Measurements from ENCODE around the gene KCTD15. TPM values are rescaled to one million over a fixed set of nuclear protein-coding genes. Genes with fewer than 3 reads are reported as not detected.

The KCTD15 gene
- polyA plus RNA-seq, 1 donor (not counting 4 experiments of a cell fraction or from before 2014, with no cell fraction given), result 16.2 TPM

- FAIRE-seq (no peak), DNase-seq (ENCODE audit: low read depth, low spot score) (no peak)
- no peak overlapping the region for H2AFZ ChIP-seq (ENCODE audit: control insufficient read depth, low read length)
- no peaks in the 10 kb centered on the region for H3K9me3 ChIP-seq (ENCODE audit: control insufficient read depth, low read depth, low read length)
- no peak overlapping the region for H3K27ac ChIP-seq (ENCODE audit: control insufficient read depth, insufficient read depth, low read length)
- no peak overlapping the region for H3K4me2 ChIP-seq (ENCODE audit: control insufficient read depth, extremely low read depth, insufficient read depth, low read depth, low read length)
- no peaks in the 10 kb centered on the region for H3K9me1 ChIP-seq (ENCODE audit: control insufficient read depth, extremely low read depth, insufficient read depth, low read length)
- H3K4me3 ChIP-seq (ENCODE audit: control insufficient read depth in 2 of 3, extremely low read depth in 1 of 3, insufficient read depth in 2 of 3, low read depth in 1 of 3, low read length in 3 of 3), result no peak overlapping the region
- peaks cover 15% of the 10 kb centered on the region for H3K27me3 ChIP-seq (ENCODE audit: control insufficient read depth, extremely low read depth, insufficient read depth, low read length)
- no peaks in the 10 kb centered on the region for H3K79me2 ChIP-seq (ENCODE audit: control insufficient read depth, insufficient read depth, low read length)
- dilution Hi-C loops (cut with MboI; ENCODE audit: extremely low pct_ligation_motif_present, low sequenced_read_pairs), result no loop called here
- H3K4me1 ChIP-seq (ENCODE audit: control insufficient read depth, extremely low read depth, insufficient read depth, low read length), result peaks cover 3% of the 10 kb centered on the region
- TF ChIP-seq CTCF (optimal IDR thresholded peaks at IDR 0.05 in 1 of 3, IDR thresholded peaks at IDR 0.05 in 1 of 3, conservative IDR thresholded peaks at IDR 0.05 in 1 of 3; ENCODE audit: extremely low read depth in 1 of 3, insufficient read depth in 2 of 3, low read length in 3 of 3) (no peak), EZH2 (IDR thresholded peaks at IDR 0.05; ENCODE audit: low read length) (no peak)
- H3K36me3 ChIP-seq (ENCODE audit: control insufficient read depth in 2 of 2, extremely low read depth in 1 of 2, insufficient read depth in 2 of 2, low read length in 2 of 2), result no peaks in the 10 kb centered on the region
- H3K9ac ChIP-seq (ENCODE audit: control insufficient read depth, extremely low read depth, insufficient read depth, low read length), result no peak overlapping the region
- H4K20me1 ChIP-seq (ENCODE audit: control insufficient read depth, extremely low read depth, insufficient read depth, low read length), result no peaks in the 10 kb centered on the region
Observed at GRCh38 chr19:33774751-33775150, 21.9 kb upstream of the KCTD15 start.

GRCh38 chr19:33775731-33776487 lies 20.8 kb upstream of the KCTD15 start:
- Histone ChIP-seq H3K4me2 (ENCODE audit: control insufficient read depth, extremely low read depth, insufficient read depth, low read depth, low read length) (no peak overlapping the region), H3K36me3 (ENCODE audit: control insufficient read depth in 2 of 2, extremely low read depth in 1 of 2, insufficient read depth in 2 of 2, low read length in 2 of 2) (no peaks in the 10 kb centered on the region), H3K9ac (ENCODE audit: control insufficient read depth, extremely low read depth, insufficient read depth, low read length) (no peak overlapping the region), H2AFZ (ENCODE audit: control insufficient read depth, low read length) (no peak overlapping the region), H3K9me3 (ENCODE audit: control insufficient read depth, low read depth, low read length) (no peaks in the 10 kb centered on the region), H3K27me3 (ENCODE audit: control insufficient read depth, extremely low read depth, insufficient read depth, low read length) (peaks cover 21% of the 10 kb centered on the region), H3K9me1 (ENCODE audit: control insufficient read depth, extremely low read depth, insufficient read depth, low read length) (no peaks in the 10 kb centered on the region), H3K4me1 (ENCODE audit: control insufficient read depth, extremely low read depth, insufficient read depth, low read length) (peaks cover 3% of the 10 kb centered on the region), H3K27ac (ENCODE audit: control insufficient read depth, insufficient read depth, low read length) (no peak overlapping the region), H3K4me3 (ENCODE audit: control insufficient read depth in 2 of 3, extremely low read depth in 1 of 3, insufficient read depth in 2 of 3, low read depth in 1 of 3, low read length in 3 of 3) (no peak overlapping the region), H3K79me2 (ENCODE audit: control insufficient read depth, insufficient read depth, low read length) (no peaks in the 10 kb centered on the region), H4K20me1 (ENCODE audit: control insufficient read depth, extremely low read depth, insufficient read depth, low read length) (no peaks in the 10 kb centered on the region)
- DNase-seq (ENCODE audit: low read depth, low spot score) (no peak), FAIRE-seq (no peak)
- TF ChIP-seq EZH2 (IDR thresholded peaks at IDR 0.05; ENCODE audit: low read length), result no peak
- TF ChIP-seq CTCF (optimal IDR thresholded peaks at IDR 0.05 in 1 of 3, IDR thresholded peaks at IDR 0.05 in 1 of 3, conservative IDR thresholded peaks at IDR 0.05 in 1 of 3; ENCODE audit: extremely low read depth in 1 of 3, insufficient read depth in 2 of 3, low read length in 3 of 3), result no peak
- dilution Hi-C loops (cut with MboI; ENCODE audit: extremely low pct_ligation_motif_present, low sequenced_read_pairs), result no loop called here
